ENCODE data around the gene XPR1. TPM values are rescaled to one million over a fixed set of nuclear protein-coding genes. Genes with fewer than 3 reads are reported as not detected.

Gene XPR1
- total RNA-seq, 1 experiment from 2014 or later = 39.7 TPM

- Mint-ChIP-seq H3K9me3 (ENCODE audit: unreplicated experiment) (no peaks in the 10 kb centered on the region), H3K4me3 (ENCODE audit: unreplicated experiment) (no peak overlapping the region), H3K27ac (ENCODE audit: low read depth, unreplicated experiment) (no peak overlapping the region), H3K4me1 (ENCODE audit: insufficient read depth, unreplicated experiment) (peaks cover 6% of the 10 kb centered on the region), H3K27me3 (ENCODE audit: insufficient read depth, unreplicated experiment) (no peaks in the 10 kb centered on the region), H3K36me3 (ENCODE audit: insufficient read depth, unreplicated experiment) (no peaks in the 10 kb centered on the region)
- no peak for DNase-seq (ENCODE audit: unreplicated experiment)
- CTCF ChIA-PET = no interaction called here
- POLR2A ChIA-PET = interaction anchor here (1.3 kb wide), 1 partner anchor 15 kb away, joined by 3 read pairs; no protein-coding TSS in a partner anchor
- intact Hi-C loops (cut with micrococcal nuclease) = no loop called here
- no peak for TF ChIP-seq CTCF (IDR thresholded peaks at IDR 0.05; ENCODE audit: unreplicated experiment)
- BruUV-seq (replicated peaks) = no TSS peak
Observed at GRCh38 chr1:180601512-180601911, 30.3 kb upstream of the XPR1 start.

GRCh38 chr1:180603223-180603849 is 28.5 kb upstream of the XPR1 start:
- POLR2A ChIA-PET = interaction anchor here (0.9 kb wide), 1 partner anchor 9 kb away, joined by 3 read pairs; no protein-coding TSS in a partner anchor
- no TSS peak for BruUV-seq (replicated peaks)

DNA sequence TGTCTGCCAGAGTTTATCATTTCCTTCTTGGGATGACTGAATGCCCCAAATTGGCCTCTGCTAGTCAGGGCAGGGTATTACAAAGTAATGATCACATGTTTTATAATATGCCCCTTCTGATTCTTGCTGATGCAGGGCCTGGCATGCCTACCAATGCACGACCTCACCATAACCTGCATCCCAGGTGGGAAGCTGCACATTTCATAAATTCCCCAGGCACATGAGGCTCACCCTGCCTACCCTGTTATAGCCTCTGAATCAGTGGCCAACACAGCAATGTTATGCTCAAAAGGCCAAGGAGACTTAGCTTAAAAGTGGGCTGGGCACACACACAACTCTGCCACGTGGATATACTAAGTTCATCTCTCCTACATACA is 28.0 kb upstream of the XPR1 start:
- Mint-ChIP-seq H3K27me3 (ENCODE audit: insufficient read depth, unreplicated experiment) (no peaks in the 10 kb centered on the region), H3K4me3 (ENCODE audit: unreplicated experiment) (no peak overlapping the region), H3K4me1 (ENCODE audit: insufficient read depth, unreplicated experiment) (peaks cover 6% of the 10 kb centered on the region), H3K27ac (ENCODE audit: low read depth, unreplicated experiment) (no peak overlapping the region), H3K9me3 (ENCODE audit: unreplicated experiment) (no peaks in the 10 kb centered on the region), H3K36me3 (ENCODE audit: insufficient read depth, unreplicated experiment) (no peaks in the 10 kb centered on the region)
- POLR2A ChIA-PET = interaction anchor here (0.9 kb wide), 1 partner anchor 9 kb away, joined by 3 read pairs; no protein-coding TSS in a partner anchor
- no peak for DNase-seq (ENCODE audit: unreplicated experiment)
- TF ChIP-seq CTCF (IDR thresholded peaks at IDR 0.05; ENCODE audit: unreplicated experiment) = no peak
- CTCF ChIA-PET = interaction anchor here (0.6 to 1.4 kb wide), 2 partner anchors 15 to 443 kb away, joined by 3 read pairs; no protein-coding TSS in a partner anchor
- no TSS peak for BruUV-seq (replicated peaks)
- intact Hi-C loops (cut with micrococcal nuclease) = no loop called here

More at GRCh38 chr1:180603223-180603849, 28.5 kb upstream of the XPR1 start:
- H3K4me3 Mint-ChIP-seq (ENCODE audit: unreplicated experiment) = no peak overlapping the region
- intact Hi-C loops (cut with micrococcal nuclease) = no loop called here
- H3K4me1 Mint-ChIP-seq (ENCODE audit: insufficient read depth, unreplicated experiment) = peaks cover 6% of the 10 kb centered on the region
- no peaks in the 10 kb centered on the region for H3K36me3 Mint-ChIP-seq (ENCODE audit: insufficient read depth, unreplicated experiment)
- TF ChIP-seq CTCF (IDR thresholded peaks at IDR 0.05; ENCODE audit: unreplicated experiment) = no peak
- H3K9me3 Mint-ChIP-seq (ENCODE audit: unreplicated experiment) = no peaks in the 10 kb centered on the region
- CTCF ChIA-PET = interaction anchor here (0.6 to 1.4 kb wide), 2 partner anchors 15 to 444 kb away, joined by 3 read pairs; no protein-coding TSS in a partner anchor
- H3K27me3 Mint-ChIP-seq (ENCODE audit: insufficient read depth, unreplicated experiment) = no peaks in the 10 kb centered on the region
- no peak for DNase-seq (ENCODE audit: unreplicated experiment)
- no peak overlapping the region for H3K27ac Mint-ChIP-seq (ENCODE audit: low read depth, unreplicated experiment)

- H3K36me3 Mint-ChIP-seq (ENCODE audit: insufficient read depth, unreplicated experiment) = no peaks in the 10 kb centered on the region
- no peak overlapping the region for H3K27ac Mint-ChIP-seq (ENCODE audit: low read depth, unreplicated experiment)
- no peak for TF ChIP-seq CTCF (IDR thresholded peaks at IDR 0.05; ENCODE audit: unreplicated experiment)
- ChIA-PET CTCF (interaction anchor here (0.9 to 1.7 kb wide), 2 partner anchors 13 to 91 kb away, joined by 3 to 4 read pairs; no protein-coding TSS in a partner anchor), POLR2A (interaction anchor here (0.9 kb wide), 1 partner anchor 24 kb away, joined by 3 read pairs; no protein-coding TSS in a partner anchor)
- no peak overlapping the region for H3K4me3 Mint-ChIP-seq (ENCODE audit: unreplicated experiment)
- no TSS peak for BruUV-seq (replicated peaks)
- no peaks in the 10 kb centered on the region for H3K9me3 Mint-ChIP-seq (ENCODE audit: unreplicated experiment)
- intact Hi-C loops (cut with micrococcal nuclease) = no loop called here
- no peaks in the 10 kb centered on the region for H3K27me3 Mint-ChIP-seq (ENCODE audit: insufficient read depth, unreplicated experiment)
- no peaks in the 10 kb centered on the region for H3K4me1 Mint-ChIP-seq (ENCODE audit: insufficient read depth, unreplicated experiment)
- no peak for DNase-seq (ENCODE audit: unreplicated experiment)
Observed at GRCh38 chr1:180606155-180606554, 25.7 kb upstream of the XPR1 start.
